SK-N-SH treated with all-trans-retinoic acid at 6 μM for 48 hours (cell line): ENCODE results near the gene SLC38A9.
A peak's percentile ranks its signal among the peaks of the same experiment; 100 is the strongest.

ENCODE experiments used
- ATAC-seq: fragments of 200-7000 bp; cut with Tn5 transposase; 3 replicates; pipeline ENCODE4 v1.9.1; 2020; ENCODE audit warnings: mild to moderate bottlenecking, moderate library complexity
- ARNTL ChIP-seq: fragments of 450-650 bp; formaldehyde crosslinking; IDR thresholded peaks from 2 replicates; pipeline ENCODE4 v1.5.0; 2020; ENCODE audit warnings: low read depth, mild to moderate bottlenecking, moderate library complexity, borderline replicate concordance
- BACH2 ChIP-seq: fragments of 250-450 bp; sonication (Bioruptor Pico); IDR thresholded peaks from 2 replicates; pipeline ENCODE4 v1.9.0; 2021; ENCODE audit warnings: mild to moderate bottlenecking, borderline replicate concordance
- CSDC2 ChIP-seq: fragments of 250-450 bp; sonication (Bioruptor Pico); IDR thresholded peaks from 2 replicates; pipeline ENCODE4 v1.5.0; 2020; ENCODE audit warnings: mild to moderate bottlenecking, moderate library complexity
- ESRRG ChIP-seq: fragments of 250-450 bp; sonication (Bioruptor Pico); IDR thresholded peaks from 2 replicates; pipeline ENCODE4 v1.6.1; 2021; ENCODE audit warnings: mild to moderate bottlenecking
- GLIS3 ChIP-seq: fragments of 250-450 bp; sonication (Bioruptor Pico); IDR thresholded peaks from 2 replicates; pipeline ENCODE4 v1.5.0; 2020; ENCODE audit warnings: mild to moderate bottlenecking, moderate library complexity
- ISL1 ChIP-seq: fragments of 250-450 bp; sonication (Bioruptor Pico); IDR thresholded peaks from 2 replicates; pipeline ENCODE4 v2.1.2; 2022; ENCODE audit warnings: mild to moderate bottlenecking, moderate library complexity
- OSR1 ChIP-seq: fragments of 250-450 bp; sonication (Bioruptor Pico); IDR thresholded peaks from 2 replicates; pipeline ENCODE4 v1.8.0; 2022; ENCODE audit warnings: moderate library complexity, mild to moderate bottlenecking, inconsistent platforms
- PATZ1 ChIP-seq: fragments of 250-450 bp; sonication (Bioruptor Pico); IDR thresholded peaks from 2 replicates; pipeline ENCODE4 v1.8.0; 2020; ENCODE audit warnings: mild to moderate bottlenecking, moderate library complexity, borderline replicate concordance
- POU6F1 ChIP-seq: fragments of 250-450 bp; sonication (Bioruptor Pico); IDR thresholded peaks from 2 replicates; pipeline ENCODE4 v1.8.0; 2021; ENCODE audit warnings: low read depth, mild to moderate bottlenecking, moderate library complexity, borderline replicate concordance
- PPARA ChIP-seq: fragments of 250-450 bp; sonication (Bioruptor Pico); IDR thresholded peaks from 2 replicates; pipeline ENCODE4 v1.5.0; 2020; ENCODE audit warnings: mild to moderate bottlenecking, borderline replicate concordance
- RARB ChIP-seq: fragments of 250-450 bp; sonication (Bioruptor Pico); IDR thresholded peaks from 2 replicates; pipeline ENCODE4 v1.8.0; 2021; ENCODE audit warnings: mild to moderate bottlenecking, moderate library complexity
- SNAI2 ChIP-seq: fragments of 250-450 bp; sonication (Bioruptor Pico); IDR thresholded peaks from 2 replicates; pipeline ENCODE4 v1.5.0; 2020; ENCODE audit warnings: mild to moderate bottlenecking, moderate library complexity
- TCF4 ChIP-seq: fragments of 250-450 bp; sonication (Bioruptor Pico); IDR thresholded peaks from 2 replicates; pipeline ENCODE4 v1.8.0; 2021; ENCODE audit warnings: mild to moderate bottlenecking, moderate library complexity, borderline replicate concordance
- TOX ChIP-seq: fragments of 250-450 bp; sonication (Bioruptor Pico); IDR thresholded peaks from 2 replicates; pipeline ENCODE4 v1.8.0; 2021; ENCODE audit warnings: mild to moderate bottlenecking, moderate library complexity, borderline replicate concordance
- ZFP3 ChIP-seq: fragments of 250-450 bp; sonication (Bioruptor Pico); IDR thresholded peaks from 2 replicates; pipeline ENCODE4 v1.5.0; 2020; ENCODE audit warnings: mild to moderate bottlenecking, moderate library complexity
- ZFP30 ChIP-seq: fragments of 450-650 bp; formaldehyde crosslinking; IDR thresholded peaks from 2 replicates; pipeline ENCODE4 v1.5.0; 2022; ENCODE audit warnings: mild to moderate bottlenecking, moderate library complexity
- ZNF70 ChIP-seq: fragments of 450-650 bp; formaldehyde crosslinking; IDR thresholded peaks from 2 replicates; pipeline ENCODE4 v1.5.0; 2020; ENCODE audit warnings: mild to moderate bottlenecking, moderate library complexity
- ZNF8 ChIP-seq: fragments of 450-650 bp; formaldehyde crosslinking; IDR thresholded peaks from 2 replicates; pipeline ENCODE4 v1.5.0; 2020; ENCODE audit warnings: mild to moderate bottlenecking, moderate library complexity
- TF ChIP-seq, protein P1 (sequence below): fragments of 250-450 bp; sonication (Bioruptor Pico); IDR thresholded peaks from 2 replicates; pipeline ENCODE4 v1.5.0; 2020; ENCODE audit warnings: mild to moderate bottlenecking, moderate library complexity
- TF ChIP-seq, protein P2 (sequence below): fragments of 250-450 bp; sonication (Bioruptor Pico); IDR thresholded peaks from 2 replicates; pipeline ENCODE4 v1.5.1; 2020; ENCODE audit warnings: low read depth, mild to moderate bottlenecking, moderate library complexity
- TF ChIP-seq, protein P3 (sequence below): fragments of 250-450 bp; sonication (Bioruptor Pico); IDR thresholded peaks from 2 replicates; pipeline ENCODE4 v1.5.1; 2021; ENCODE audit warnings: mild to moderate bottlenecking, moderate library complexity

Gene SLC38A9

GRCh38 chr5:55672477-55672911 is 39.6 kb downstream of the SLC38A9 start:
- no peak for ATAC-seq

DNA sequence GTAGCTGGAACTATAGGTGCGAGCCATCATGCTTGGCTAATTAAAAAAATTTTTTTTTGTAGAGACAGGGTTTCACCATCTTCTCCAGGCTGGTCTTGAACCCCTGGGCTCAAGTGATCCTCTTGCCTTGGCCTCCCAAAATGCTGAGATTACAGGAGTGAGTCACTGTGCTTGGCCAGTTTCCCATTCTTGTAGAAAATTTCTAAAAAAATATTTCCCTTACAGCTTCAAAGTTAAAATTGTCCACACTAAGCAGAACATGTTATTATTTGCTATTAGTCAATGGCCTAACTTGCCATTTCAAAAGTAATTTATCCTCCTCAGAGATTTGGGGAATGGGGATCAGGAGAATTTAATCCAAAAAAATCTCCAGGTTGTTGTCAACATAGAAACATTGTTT is 40.1 kb downstream of the SLC38A9 start:
- TF ChIP-seq ZFP3 (CRISPR knock-in tag) (no peak), TCF4 (no peak), SNAI2 (CRISPR knock-in tag) (no peak), ZNF70 (CRISPR knock-in tag) (no peak), PPARA (no peak), OSR1 (CRISPR knock-in tag) (no peak)
- ATAC-seq, result no peak

More at GRCh38 chr5:55672477-55672911, 39.6 kb downstream of the SLC38A9 start:
- TF ChIP-seq ZFP30 (CRISPR knock-in tag), result no peak
- TF ChIP-seq SNAI2 (CRISPR knock-in tag), result no peak
- TF ChIP-seq GLIS3, result no peak
- no peak for TF ChIP-seq ARNTL
- TF ChIP-seq, protein P1, sequence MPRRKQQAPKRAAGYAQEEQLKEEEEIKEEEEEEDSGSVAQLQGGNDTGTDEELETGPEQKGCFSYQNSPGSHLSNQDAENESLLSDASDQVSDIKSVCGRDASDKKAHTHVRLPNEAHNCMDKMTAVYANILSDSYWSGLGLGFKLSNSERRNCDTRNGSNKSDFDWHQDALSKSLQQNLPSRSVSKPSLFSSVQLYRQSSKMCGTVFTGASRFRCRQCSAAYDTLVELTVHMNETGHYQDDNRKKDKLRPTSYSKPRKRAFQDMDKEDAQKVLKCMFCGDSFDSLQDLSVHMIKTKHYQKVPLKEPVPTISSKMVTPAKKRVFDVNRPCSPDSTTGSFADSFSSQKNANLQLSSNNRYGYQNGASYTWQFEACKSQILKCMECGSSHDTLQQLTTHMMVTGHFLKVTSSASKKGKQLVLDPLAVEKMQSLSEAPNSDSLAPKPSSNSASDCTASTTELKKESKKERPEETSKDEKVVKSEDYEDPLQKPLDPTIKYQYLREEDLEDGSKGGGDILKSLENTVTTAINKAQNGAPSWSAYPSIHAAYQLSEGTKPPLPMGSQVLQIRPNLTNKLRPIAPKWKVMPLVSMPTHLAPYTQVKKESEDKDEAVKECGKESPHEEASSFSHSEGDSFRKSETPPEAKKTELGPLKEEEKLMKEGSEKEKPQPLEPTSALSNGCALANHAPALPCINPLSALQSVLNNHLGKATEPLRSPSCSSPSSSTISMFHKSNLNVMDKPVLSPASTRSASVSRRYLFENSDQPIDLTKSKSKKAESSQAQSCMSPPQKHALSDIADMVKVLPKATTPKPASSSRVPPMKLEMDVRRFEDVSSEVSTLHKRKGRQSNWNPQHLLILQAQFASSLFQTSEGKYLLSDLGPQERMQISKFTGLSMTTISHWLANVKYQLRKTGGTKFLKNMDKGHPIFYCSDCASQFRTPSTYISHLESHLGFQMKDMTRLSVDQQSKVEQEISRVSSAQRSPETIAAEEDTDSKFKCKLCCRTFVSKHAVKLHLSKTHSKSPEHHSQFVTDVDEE, result no peak
- TF ChIP-seq, protein P2, sequence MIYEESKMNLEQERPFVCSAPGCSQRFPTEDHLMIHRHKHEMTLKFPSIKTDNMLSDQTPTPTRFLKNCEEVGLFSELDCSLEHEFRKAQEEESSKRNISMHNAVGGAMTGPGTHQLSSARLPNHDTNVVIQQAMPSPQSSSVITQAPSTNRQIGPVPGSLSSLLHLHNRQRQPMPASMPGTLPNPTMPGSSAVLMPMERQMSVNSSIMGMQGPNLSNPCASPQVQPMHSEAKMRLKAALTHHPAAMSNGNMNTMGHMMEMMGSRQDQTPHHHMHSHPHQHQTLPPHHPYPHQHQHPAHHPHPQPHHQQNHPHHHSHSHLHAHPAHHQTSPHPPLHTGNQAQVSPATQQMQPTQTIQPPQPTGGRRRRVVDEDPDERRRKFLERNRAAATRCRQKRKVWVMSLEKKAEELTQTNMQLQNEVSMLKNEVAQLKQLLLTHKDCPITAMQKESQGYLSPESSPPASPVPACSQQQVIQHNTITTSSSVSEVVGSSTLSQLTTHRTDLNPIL (CRISPR knock-in tag), result no peak
- TF ChIP-seq TOX (CRISPR knock-in tag), result no peak
- TF ChIP-seq PPARA, result no peak
- TF ChIP-seq ESRRG (CRISPR knock-in tag), result no peak
- TF ChIP-seq, protein P3, sequence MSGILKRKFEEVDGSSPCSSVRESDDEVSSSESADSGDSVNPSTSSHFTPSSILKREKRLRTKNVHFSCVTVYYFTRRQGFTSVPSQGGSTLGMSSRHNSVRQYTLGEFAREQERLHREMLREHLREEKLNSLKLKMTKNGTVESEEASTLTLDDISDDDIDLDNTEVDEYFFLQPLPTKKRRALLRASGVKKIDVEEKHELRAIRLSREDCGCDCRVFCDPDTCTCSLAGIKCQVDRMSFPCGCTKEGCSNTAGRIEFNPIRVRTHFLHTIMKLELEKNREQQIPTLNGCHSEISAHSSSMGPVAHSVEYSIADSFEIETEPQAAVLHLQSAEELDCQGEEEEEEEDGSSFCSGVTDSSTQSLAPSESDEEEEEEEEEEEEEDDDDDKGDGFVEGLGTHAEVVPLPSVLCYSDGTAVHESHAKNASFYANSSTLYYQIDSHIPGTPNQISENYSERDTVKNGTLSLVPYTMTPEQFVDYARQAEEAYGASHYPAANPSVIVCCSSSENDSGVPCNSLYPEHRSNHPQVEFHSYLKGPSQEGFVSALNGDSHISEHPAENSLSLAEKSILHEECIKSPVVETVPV (CRISPR knock-in tag), result no peak
- TF ChIP-seq ZNF70 (CRISPR knock-in tag), result no peak
- no peak for TF ChIP-seq POU6F1 (CRISPR knock-in tag)
- no peak for TF ChIP-seq ISL1 (CRISPR knock-in tag)
- TF ChIP-seq BACH2 (CRISPR knock-in tag), result no peak
- TF ChIP-seq PATZ1 (CRISPR knock-in tag), result no peak
- TF ChIP-seq TCF4, result no peak
- no peak for TF ChIP-seq CSDC2
- TF ChIP-seq RARB (CRISPR knock-in tag), result no peak
- TF ChIP-seq ZNF8 (CRISPR knock-in tag), result no peak
- no peak for TF ChIP-seq ZFP3 (CRISPR knock-in tag)

DNA sequence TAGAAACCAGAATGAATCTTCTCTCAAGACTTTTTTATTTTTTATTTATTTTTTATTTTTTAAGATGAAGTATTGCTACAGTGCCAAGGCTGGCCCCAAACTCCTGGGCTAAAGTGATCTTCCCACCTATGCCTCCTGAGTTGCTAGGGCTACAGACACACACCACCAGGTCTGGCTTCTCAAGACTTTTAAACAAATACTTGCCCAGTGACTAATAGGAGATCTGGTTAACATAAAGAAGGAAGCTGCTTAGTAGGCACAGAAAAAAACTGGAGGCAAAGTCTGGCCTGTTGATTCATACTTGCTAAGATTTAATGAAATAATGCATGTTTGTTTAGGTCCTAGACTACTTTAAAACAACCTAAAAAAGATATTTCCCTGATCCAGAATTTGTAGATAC is 43.8 kb downstream of the SLC38A9 start:
- ATAC-seq, result peak; percentile 99
- TF ChIP-seq ZNF70 (CRISPR knock-in tag) (no peak), ISL1 (CRISPR knock-in tag) (peak; percentile 83), PPARA (no peak), BACH2 (CRISPR knock-in tag) (no peak)
- TF ChIP-seq, protein P2 (CRISPR knock-in tag), result 0 out of 2 replicates have a peak, but pooled peaks have one; percentile 11
- TF ChIP-seq, protein P1, result no peak
